GM21381 (cell line): ENCODE data around the gene PPP1R12B.
"Not testable (repeated sequence)": the region's sequence is repeated elsewhere in the genome, so short reads cannot be mapped to it uniquely, and the experiment has no call there.

ENCODE experiments used
- ATAC-seq: cut with Tn5 transposase; IDR thresholded peaks from one replicate; pipeline ENCODE4 v1.9.1; 2021; ENCODE audit warnings: mild to moderate bottlenecking, moderate library complexity; ENCODE audit not compliant: unreplicated experiment

Gene PPP1R12B

DNA sequence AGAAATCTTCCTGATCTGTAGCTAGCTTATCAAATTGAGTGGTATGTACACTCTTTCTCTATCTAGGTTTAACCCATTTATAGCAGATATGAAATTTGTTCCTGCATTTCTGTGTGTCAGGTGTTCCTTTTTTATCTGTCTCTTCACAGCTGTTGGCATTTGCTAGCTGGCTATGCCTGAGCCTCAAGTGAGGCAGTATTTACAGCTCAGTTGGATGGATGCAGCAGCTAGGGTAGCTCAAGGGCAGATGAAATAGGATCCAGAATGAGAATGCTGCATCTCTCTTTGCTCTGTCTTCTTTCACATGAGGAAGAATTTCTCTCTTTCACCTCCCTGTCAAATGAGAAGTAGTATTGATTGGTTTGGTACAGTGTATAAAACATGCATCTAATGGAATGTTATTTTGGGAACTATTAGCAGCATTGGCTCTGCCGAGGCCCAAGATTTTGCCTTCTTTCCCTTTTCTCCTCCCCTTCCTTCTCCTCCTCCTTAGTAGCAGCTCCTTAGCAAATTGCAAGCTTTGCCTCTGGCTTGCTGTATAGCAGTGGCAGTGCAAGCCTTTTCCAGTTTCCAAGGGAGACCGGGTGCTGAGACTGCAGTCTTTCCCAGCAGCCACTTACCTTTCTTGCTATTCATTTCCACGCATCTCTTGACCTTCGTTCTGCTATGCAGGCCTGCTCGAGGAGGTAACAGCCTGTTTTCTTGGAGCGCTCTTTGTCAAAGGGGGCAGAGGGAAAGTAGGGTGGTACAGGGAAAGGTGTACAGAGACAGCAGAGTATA, 125.0 kb downstream of the PPP1R12B start:
- not testable (repeated sequence) for ATAC-seq

DNA sequence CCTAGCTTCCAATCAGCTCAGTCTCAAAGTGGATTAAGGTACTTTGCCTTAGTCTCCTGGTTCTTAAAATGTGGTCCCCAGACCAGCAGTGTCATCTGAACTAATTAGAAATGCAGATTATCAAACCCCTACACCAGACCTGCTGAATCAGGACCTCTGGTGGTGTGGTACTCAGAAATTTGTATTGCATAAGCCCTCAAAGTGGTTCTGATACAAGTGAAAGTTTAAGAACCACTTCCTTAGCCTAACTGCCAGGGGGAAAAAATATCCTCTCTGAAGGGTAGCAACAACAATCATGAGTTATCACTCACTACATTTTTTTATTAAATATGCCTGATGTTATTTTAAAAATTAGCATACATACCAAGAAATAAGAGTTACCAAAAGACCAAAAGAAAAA, 131.2 kb downstream of the PPP1R12B start:
- ATAC-seq: not testable (repeated sequence)

DNA sequence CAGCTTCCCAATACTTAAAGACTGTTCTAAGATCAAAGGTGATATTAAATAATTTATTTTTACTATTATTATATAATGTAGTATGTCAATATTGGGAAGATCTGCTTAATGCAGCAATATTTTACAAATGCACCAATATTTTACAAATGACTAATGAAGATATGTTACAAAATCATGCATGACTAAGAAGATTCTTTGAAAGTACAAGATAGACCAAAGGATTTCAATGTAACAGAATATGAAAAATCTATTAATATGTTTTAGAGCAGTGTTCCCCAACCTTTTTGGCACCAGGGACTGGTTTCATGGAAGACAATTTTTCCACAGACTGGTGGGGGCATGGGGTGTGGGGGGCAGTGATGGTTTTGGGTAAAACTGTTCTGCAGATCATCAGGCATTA, 132.1 kb downstream of the PPP1R12B start:
- not testable (repeated sequence) for ATAC-seq

DNA sequence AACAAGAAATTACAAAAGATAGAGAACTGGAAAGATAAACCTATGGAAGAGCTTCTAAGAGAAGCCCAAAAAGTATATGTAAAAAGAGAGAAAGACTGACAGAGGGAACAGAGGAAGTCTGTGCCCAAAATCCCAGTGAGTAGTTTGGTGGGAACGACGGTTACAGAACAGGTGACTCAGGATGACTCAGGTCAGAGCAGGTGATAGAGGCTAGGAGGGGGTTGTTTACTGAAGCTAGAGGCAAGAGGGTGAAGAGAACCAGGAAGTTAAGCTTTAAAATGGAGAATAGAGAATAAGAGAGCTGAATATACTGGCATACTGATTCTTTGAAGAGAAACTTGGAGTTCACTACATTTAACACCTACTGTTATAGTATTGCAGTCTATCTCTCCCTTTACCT, 134.9 kb downstream of the PPP1R12B start:
- ATAC-seq: not testable (repeated sequence)

DNA sequence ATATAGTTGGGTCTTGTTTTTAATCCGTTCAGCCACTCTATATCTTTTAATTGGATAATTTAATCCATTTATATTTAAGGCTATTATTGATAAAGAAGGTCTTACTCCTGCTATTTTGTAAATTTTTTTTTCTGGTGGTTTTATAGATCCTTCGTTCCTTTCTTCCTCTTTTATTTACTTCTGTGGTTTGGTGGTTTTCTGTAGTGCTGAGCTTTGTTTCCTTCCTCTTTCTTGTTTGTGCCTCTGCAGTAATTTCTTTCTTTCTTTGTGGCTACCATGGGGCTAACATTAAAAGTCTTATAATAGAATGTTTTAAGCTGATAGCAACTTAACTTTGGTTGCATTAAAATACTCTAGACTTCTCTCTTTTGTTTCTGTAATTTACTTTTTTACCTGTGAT, 135.5 kb downstream of the PPP1R12B start:
- not testable (repeated sequence) for ATAC-seq

DNA sequence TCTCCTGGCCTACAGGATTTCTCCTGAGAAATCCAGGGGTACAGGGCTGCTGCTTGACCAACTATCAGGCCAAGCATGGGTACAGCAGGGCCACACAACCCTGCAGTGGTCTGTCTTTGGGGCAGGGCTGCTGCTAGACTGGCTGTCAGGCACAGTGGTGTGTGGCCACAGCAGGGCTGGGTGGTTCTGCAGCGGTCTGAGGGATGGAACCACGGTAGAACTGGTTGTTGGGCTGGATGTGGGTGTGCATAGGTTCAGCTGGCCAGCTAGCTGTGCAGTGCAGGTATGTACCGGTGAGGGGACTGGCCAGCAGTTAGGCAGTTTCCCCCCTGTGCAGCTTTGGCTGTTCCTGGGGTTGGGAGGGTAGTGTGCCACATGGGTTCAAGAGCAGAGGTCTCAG, 136.3 kb downstream of the PPP1R12B start:
- ATAC-seq: not testable (repeated sequence)

DNA sequence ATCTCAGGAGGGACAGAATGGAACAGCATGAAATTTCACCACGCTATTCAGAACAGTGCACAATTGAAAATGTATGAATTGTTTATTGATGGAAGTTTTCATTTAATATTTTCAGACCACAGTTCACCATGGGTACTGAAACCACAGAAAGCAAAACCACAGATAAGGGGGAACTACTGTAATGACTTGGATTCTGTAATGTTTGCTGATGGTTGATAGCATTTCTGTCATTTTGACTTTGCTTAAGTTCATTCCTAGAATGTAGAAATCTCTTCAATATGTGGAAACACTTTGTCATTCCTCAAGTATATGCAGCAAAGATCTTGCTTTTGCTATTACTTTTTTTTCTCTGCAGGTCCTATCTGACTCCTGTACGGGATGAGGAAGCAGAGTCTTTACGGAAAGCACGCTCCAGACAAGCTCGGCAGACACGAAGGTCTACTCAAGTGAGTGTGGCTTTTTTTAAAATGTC, 139.7 kb downstream of the PPP1R12B start:
- peak; percentile 68 for ATAC-seq

DNA sequence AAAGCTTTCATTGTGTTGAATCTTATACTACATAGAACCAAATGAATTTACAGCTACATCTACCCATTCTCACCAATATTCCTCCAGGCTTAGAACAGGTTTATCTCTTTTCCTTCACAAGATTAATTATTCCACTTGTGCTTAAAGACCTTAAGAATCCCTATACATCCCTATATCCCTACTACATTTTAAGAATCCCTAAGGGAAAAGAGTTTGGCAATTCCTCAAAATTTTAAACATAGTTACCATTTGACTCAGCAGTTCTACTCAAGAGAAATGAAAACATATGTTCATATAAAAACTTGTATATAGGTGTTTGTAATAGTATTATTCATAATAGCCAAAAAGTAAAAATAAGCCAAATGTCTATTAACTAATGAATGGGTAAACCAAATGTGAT, 140.6 kb downstream of the PPP1R12B start:
- ATAC-seq: not testable (repeated sequence)

DNA sequence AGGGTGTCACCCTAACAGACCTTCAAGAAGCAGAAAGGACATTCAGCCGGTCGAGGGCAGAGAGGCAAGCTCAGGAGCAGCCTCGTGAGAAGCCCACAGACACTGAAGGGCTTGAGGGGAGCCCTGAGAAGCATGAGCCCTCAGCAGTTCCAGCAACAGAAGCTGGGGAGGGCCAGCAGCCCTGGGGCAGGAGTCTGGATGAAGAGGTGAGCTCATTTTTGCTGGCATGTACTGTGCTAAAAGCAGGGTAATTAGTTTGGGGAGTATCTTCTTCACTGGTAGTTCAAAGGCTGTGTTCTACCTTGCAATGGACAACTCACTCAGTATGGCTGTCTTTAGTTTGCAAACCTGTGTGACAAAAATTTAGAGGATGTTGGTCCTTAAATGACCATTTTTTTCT, 144.6 kb downstream of the PPP1R12B start:
- not testable (repeated sequence) for ATAC-seq

DNA sequence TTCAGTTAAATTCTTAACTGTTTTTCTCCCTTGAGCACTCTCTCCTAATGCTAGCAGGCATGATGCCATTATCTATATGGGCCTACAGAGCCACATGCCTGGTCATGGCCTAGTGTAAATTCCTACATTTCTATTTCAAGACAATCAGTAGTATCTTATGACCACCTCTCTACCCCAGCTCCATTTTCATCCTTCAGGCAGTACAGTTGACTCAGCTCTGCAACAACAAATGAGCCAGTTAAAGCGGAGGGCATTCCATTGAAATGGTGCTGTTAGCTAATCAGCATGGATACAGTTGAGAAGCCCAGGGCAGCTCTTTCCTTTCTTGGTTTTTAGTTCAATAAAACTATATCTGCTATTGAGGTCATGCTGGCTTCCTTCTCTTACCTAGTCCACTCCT, 150.0 kb downstream of the PPP1R12B start:
- no peak for ATAC-seq

DNA sequence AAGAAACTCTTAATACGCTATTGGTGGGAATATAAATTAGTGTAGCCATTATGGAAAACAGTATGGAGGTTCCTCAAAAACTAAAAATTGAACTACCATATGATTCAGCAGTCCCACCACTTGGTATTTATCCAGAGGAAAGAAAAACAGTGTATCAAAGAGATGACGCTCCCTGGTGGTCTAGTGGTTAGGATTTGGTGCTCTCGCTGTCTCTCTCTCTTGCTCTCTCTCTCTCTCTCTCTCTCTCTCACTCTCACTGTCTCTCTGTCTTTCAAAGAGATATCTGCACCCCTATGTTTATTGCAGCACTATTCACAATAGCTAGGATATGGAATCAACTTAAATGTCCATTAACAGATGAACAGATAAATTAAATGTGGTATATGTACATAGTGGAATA, 151.5 kb downstream of the PPP1R12B start:
- not testable (repeated sequence) for ATAC-seq

DNA sequence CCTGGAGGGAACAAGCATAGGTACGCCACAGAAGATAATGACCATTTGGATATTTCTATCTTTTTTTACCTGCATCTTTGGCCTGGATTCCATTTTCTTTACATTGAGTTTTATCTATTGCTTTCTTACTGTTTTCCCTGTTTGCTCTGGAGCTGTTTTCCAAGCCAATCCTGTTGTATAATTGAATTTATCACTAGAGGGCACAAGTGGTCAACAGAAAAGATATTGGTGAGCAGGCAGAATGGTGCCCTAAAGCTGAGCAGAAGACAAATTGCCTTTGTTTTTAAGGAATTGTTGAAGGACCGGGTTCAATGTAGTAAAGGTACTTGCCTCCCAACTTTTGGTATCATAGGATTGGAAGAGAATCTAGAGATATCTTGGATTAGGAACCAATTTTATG, 152.8 kb downstream of the PPP1R12B start:
- ATAC-seq: no peak

DNA sequence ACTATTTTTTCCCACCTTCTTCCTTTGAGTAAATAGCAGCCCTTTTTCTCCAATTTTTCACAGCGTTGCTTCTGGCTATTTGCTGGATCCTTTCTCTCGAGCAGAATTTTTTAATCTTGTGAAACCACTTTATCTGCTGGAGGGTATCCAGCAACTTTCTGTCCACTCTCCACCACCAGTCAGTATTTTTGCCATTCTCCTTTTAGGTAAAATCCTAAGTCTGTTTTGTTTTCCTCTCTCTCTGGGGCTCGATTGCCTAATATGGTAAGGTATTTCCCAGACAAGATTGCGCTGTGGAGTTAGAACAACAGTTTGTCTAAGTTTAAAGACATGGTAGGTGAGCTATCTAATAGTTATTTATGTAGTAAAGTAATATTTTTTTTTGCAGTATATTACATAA, 156.9 kb downstream of the PPP1R12B start:
- ATAC-seq: no peak

DNA sequence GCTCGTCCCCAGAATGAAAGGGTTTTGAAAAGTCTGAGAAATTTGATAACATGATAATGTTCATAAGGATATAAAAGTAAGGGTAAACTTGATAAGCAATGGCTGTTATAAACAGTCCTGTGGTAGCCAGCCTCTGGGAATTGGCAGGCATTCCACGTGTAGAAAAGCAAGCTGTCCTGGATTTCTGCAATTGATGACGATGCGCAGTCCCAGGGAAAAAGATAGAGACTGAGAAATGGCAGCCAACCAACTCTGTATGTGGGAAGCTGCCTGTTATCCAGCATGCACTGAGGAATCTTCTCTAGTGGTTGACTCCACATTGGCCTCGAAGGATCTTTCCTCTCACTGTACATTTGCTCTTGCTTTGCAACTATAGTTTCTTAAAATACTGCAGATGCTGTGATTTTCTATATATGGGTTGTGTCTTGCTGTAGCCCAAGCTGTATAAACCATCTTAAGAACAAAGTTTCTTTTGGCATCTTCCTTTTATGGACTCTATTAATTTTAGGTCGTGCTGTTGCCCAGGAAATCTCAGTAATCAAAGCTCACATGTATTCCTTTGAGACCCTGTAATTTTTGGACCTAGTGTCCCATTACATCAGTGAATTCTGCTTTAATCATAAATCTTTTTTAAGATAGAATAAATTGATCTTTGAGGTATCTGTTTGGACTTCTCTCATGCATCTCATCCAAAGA, 157.5 kb downstream of the PPP1R12B start:
- not testable (repeated sequence) for ATAC-seq

DNA sequence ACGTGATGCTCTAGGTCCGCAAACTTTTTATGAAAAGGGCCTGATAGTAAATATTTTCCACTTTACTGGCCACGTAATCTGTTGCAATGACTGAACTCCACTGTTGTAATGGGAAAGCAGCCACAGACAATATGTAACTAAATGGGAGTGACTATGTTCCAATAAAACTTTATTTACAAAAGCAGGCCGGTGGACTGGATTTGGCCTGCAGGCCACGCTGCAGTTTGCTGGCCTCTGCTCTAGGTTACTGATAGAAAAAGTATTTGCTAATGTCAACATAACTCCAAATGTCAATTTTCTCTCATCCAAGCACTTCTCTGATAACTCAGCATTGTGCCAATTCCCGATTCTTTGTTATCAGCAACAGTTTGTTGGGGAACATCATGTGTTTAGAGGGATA, 160.4 kb downstream of the PPP1R12B start:
- ATAC-seq: not testable (repeated sequence)

DNA sequence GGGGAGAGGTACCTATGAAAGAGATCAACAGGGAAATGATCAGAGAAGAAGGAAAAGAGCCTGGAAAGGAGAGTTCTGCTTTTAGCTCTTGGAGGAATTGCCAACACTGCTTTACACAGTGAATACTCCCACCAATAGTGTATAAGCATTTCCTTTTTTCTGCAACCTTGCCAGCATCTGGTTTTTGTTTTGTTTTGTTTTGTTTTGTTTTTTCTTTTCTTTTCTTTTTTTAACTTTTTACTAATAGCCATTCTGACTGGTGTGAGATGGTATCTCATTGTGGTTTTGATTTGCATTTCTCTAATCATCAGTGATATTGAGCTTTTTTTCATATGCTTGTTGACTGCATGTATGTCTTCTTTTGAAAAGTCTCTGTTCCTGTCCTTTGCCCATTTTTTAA, 165.4 kb downstream of the PPP1R12B start:
- peak; percentile 71 for ATAC-seq

DNA sequence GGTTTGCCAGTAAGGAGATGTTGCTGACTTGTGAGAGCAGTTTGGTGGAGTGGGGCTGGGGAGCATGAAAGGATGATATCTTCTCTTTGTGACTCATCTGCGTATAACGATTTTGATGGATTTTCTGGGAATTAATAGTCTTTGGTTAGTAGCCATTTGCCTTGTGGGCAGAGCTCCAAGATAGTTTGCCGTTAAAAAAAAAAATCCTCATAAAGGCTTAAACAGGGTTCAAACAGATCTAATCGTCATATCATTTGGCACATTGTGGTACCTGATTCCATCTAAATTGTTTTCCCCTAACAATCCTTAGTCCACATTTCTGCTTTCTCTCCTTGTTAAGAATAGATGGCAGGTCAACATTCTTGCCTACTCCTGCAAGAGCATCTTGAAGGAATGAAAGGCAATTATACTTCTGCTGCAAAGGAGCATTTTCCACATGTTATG, 168.0 kb downstream of the PPP1R12B start:
- ATAC-seq: no peak

DNA sequence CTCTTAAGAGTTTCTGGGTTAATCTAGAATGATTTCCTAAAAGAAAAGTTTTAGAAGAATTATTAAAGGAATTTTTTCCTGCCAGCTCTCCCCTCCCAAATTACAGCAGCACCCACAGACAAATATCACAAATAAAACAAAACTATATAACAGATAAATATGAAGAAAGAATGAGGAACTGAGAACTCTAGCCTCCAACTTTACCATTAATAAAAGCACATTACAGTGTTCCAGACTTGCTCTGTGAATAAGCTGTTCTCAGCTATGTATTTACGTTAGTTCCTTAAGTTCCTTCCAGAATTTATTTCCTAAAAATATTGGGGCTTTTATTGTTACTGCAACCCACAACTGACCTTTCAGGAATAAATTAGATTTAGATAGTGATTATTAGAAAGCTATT, 168.6 kb downstream of the PPP1R12B start:
- ATAC-seq: not testable (repeated sequence)

DNA sequence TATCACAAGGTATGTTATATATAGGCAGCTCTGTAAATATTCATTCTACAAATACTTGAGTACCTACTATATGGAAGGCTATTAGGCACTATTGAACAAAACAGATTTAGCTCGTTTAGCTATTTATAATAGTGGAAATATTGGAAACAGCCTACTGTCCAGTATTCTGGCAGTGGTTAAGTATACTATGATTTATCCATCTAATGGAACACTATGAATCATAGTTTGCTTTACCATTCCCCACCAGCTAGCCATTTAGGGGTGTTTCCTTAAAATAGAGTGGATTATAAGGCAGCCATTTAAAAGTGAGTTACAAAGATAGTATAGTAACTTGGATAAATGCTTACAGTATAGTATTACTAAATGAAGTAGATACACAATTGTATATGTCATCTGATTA, 169.7 kb downstream of the PPP1R12B start:
- ATAC-seq: not testable (repeated sequence)

DNA sequence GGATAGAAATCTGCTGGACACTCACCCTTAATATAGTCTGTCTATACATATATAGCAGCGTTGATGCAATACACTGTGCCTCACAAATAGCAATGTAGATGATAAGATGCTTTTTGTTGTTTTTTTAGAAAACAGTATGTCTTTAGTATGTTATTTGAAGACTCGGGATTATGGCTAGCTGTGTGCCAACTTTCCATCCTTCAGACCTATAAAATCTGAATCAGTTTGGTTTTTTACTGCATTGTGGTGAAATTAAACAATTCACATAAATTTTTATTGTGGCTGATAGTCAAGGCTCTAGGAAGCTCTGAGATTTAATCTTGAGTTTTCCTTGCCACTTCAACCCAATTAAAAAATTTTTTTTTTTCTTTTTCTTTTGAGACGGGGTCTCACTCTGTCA, 170.4 kb downstream of the PPP1R12B start:
- ATAC-seq: not testable (repeated sequence)

DNA sequence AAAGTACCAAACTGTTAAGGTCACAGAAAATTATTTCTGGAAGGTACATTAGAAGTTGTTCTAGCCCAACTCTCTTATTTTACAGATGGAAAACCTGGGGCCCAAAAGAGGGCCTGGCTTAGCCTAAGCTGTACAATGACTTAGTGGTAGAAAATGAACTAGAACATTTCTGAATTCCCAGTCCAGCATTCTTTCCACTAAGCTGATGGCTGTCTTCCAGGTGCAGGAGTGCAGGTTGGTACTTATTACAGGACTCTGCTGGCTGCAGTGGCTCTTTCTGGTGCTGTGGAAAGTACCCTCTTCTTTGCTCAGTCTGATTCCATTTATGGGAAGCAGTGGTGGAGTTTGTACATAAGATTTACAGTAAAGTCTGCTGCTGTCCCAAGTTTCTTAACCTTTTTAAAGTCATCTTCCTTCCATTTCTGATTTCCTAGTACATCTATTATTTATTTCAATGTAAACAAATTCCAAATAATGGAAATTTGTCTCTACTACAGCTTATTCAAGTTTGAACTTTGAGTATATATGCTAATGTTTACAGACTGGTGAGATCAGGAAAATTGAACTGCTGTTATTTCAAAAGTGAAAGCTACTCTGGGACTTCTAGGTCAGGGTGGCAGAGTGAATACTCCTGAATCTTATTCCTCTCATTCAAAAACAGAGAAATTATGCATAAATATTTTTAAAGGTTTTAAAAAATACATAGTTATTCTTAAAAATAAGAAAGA, 171.8 kb downstream of the PPP1R12B start:
- not testable (repeated sequence) for ATAC-seq
